Activated CD4-positive, alpha-beta T cell treated with anti-CD3 and anti-CD28 coated beads, Interleukin-2, amount 10 ng/mL, durations not matched to agents 7 days and 5 days (primary cell): Measurements from ENCODE around the gene ATP7B. TPM values are rescaled to one million over a fixed set of nuclear protein-coding genes. Genes with fewer than 3 reads are reported as not detected.

Experiments
- CTCF ChIA-PET: fragments of 350-600 bp; sonication (Branson Sonifier 250); formaldehyde crosslinking; loops from one replicate; lab custom pipeline; 2021; ENCODE audit warnings: antibody characterized with exemption; lab: Charles Lee
- POLR2A ChIA-PET: fragments of 350-600 bp; sonication (Branson Sonifier 250); formaldehyde crosslinking; loops from one replicate; lab custom pipeline; 2021; ENCODE audit warnings: antibody characterized with exemption; lab: Charles Lee
- DNase-seq: peaks from one replicate; pipeline ENCODE4 v3.0.0-alpha.2; 2020
- H3K27ac Mint-ChIP-seq: one replicate; pipeline ENCODE4 v1.8.0; 2021; ENCODE audit warnings: mild to moderate bottlenecking, moderate library complexity, mixed read lengths
- H3K27me3 Mint-ChIP-seq: one replicate; pipeline ENCODE4 v1.8.0; 2021; ENCODE audit warnings: mixed read lengths
- H3K36me3 Mint-ChIP-seq: one replicate; pipeline ENCODE4 v1.8.0; 2021; ENCODE audit warnings: low read depth, mixed read lengths
- H3K4me1 Mint-ChIP-seq: one replicate; pipeline ENCODE4 v1.8.0; 2021; ENCODE audit warnings: mixed read lengths
- H3K4me3 Mint-ChIP-seq: one replicate; pipeline ENCODE4 v1.8.0; 2021; ENCODE audit warnings: mild to moderate bottlenecking, moderate library complexity, mixed read lengths
- H3K9me3 Mint-ChIP-seq: one replicate; pipeline ENCODE4 v1.8.0; 2021; ENCODE audit warnings: mixed read lengths
- total RNA-seq, 2 experiments: library from RNA; stranded (reverse); gene quantifications; one replicate each; pipeline ENCODE4 v1.2.3, GENCODE V29; 2021

The ATP7B gene
- total RNA-seq, 2 experiments from 2014 or later: 0.62 to 0.74 TPM

- DNase-seq: no peak
- ChIA-PET CTCF (no interaction called here), POLR2A (no interaction called here)
- H3K27ac Mint-ChIP-seq: no peak overlapping the region
- no peaks in the 10 kb centered on the region for H3K27me3 Mint-ChIP-seq
- H3K4me3 Mint-ChIP-seq: no peak overlapping the region
- H3K36me3 Mint-ChIP-seq: peaks cover 80% of the 10 kb centered on the region
- peaks cover 13% of the 10 kb centered on the region for H3K9me3 Mint-ChIP-seq
- H3K4me1 Mint-ChIP-seq: peaks cover 7% of the 10 kb centered on the region
Observed at GRCh38 chr13:52025475-52026245, 14.4 kb upstream of the ATP7B start.

DNA sequence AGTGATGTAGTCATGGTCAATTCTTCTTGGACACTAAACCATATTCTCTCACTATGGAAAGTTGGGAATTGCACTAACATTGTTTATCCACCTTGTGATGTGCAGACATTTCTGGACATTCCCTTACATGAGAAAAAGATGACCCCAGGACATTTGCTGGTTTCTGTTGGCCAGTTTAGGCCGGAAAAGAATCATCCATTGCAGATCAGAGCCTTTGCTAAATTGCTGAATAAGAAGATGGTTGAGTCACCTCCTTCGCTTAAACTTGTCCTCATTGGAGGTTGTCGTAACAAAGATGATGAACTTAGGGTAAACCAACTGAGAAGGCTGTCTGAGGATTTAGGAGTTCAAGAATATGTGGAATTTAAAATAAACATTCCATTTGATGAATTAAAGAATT, 13.2 kb upstream of the ATP7B start, which contains the start of gene UTP14C:
Gene UTP14C, plus strand, starts transcription at position 211 of the 400 bp plus-strand sequence. CDS start 4,114 bp downstream, outside the sequence.
- Mint-ChIP-seq H3K36me3 (peaks cover 80% of the 10 kb centered on the region), H3K4me3 (no peak within 1 kb of the TSS), H3K9me3 (peaks cover 13% of the 10 kb centered on the region), H3K27ac (no peak within 1 kb of the TSS), H3K27me3 (no peaks in the 10 kb centered on the region), H3K4me1 (peaks cover 7% of the 10 kb centered on the region)
- CTCF ChIA-PET: no interaction called here
- no peak for DNase-seq
- POLR2A ChIA-PET: no interaction called here

GRCh38 chr13:52022356-52022755, 11.1 kb upstream of the ATP7B start:
- DNase-seq: no peak
- Mint-ChIP-seq H3K4me1 (peaks cover 10% of the 10 kb centered on the region), H3K27ac (no peak overlapping the region), H3K27me3 (no peaks in the 10 kb centered on the region), H3K36me3 (peaks cover 73% of the 10 kb centered on the region), H3K9me3 (peaks cover 4% of the 10 kb centered on the region), H3K4me3 (no peak overlapping the region)
- ChIA-PET CTCF (no interaction called here), POLR2A (no interaction called here)

GRCh38 chr13:52020191-52020590, 8.9 kb upstream of the ATP7B start:
- no peaks in the 10 kb centered on the region for H3K27me3 Mint-ChIP-seq
- H3K27ac Mint-ChIP-seq: no peak overlapping the region
- H3K36me3 Mint-ChIP-seq: peaks cover 62% of the 10 kb centered on the region
- ChIA-PET CTCF (no interaction called here), POLR2A (no interaction called here)
- H3K4me1 Mint-ChIP-seq: peaks cover 3% of the 10 kb centered on the region
- no peaks in the 10 kb centered on the region for H3K9me3 Mint-ChIP-seq
- no peak for DNase-seq
- no peak overlapping the region for H3K4me3 Mint-ChIP-seq

GRCh38 chr13:52016296-52016695, 5.0 kb upstream of the ATP7B start:
- H3K27ac Mint-ChIP-seq: no peak overlapping the region
- ChIA-PET CTCF (interaction anchor here (1.1 kb wide), 1 partner anchor 14 kb away, joined by 3 read pairs; no protein-coding TSS in a partner anchor), POLR2A (no interaction called here)
- H3K9me3 Mint-ChIP-seq: no peaks in the 10 kb centered on the region
- DNase-seq: no peak
- peaks cover under 1% of the 10 kb centered on the region for H3K27me3 Mint-ChIP-seq
- H3K4me3 Mint-ChIP-seq: no peak overlapping the region
- peaks cover 10% of the 10 kb centered on the region for H3K4me1 Mint-ChIP-seq
- peaks cover 37% of the 10 kb centered on the region for H3K36me3 Mint-ChIP-seq

- Mint-ChIP-seq H3K27ac (peak overlapping the region; percentile 94), H3K4me3 (peak overlapping the region; percentile 98), H3K27me3 (peaks cover 30% of the 10 kb centered on the region), H3K4me1 (peaks cover 14% of the 10 kb centered on the region), H3K36me3 (peaks cover 11% of the 10 kb centered on the region), H3K9me3 (no peaks in the 10 kb centered on the region)
- ChIA-PET POLR2A (interaction anchor here (0.7 kb wide), 1 partner anchor 30 kb away, joined by 4 read pairs; no protein-coding TSS in a partner anchor), CTCF (interaction anchor here (0.7 kb wide), 1 partner anchor 116 kb away, joined by 3 read pairs; no protein-coding TSS in a partner anchor)
- DNase-seq: no peak
Observed at GRCh38 chr13:52012512-52012836, 1.2 kb upstream of the ATP7B start.

GRCh38 chr13:52011632-52012511, 622 bp upstream of the ATP7B start, which contains the start of gene ALG11:
ALG11 (plus strand) TSS chr13:52012398; CDS start chr13:52012419, 21 bp downstream.
- H3K4me1 Mint-ChIP-seq: peaks cover 13% of the 10 kb centered on the region
- H3K36me3 Mint-ChIP-seq: peaks cover 11% of the 10 kb centered on the region
- H3K27ac Mint-ChIP-seq: peak within 1 kb of the TSS; percentile 94
- DNase-seq: peak; percentile 100
- peaks cover 32% of the 10 kb centered on the region for H3K27me3 Mint-ChIP-seq
- ChIA-PET POLR2A (interaction anchor here (0.7 kb wide), 1 partner anchor 31 kb away, joined by 4 read pairs; no protein-coding TSS in a partner anchor), CTCF (interaction anchor here (0.7 kb wide), 1 partner anchor 116 kb away, joined by 3 read pairs; no protein-coding TSS in a partner anchor)
- H3K4me3 Mint-ChIP-seq: peak within 1 kb of the TSS; percentile 98
- H3K9me3 Mint-ChIP-seq: no peaks in the 10 kb centered on the region

DNA sequence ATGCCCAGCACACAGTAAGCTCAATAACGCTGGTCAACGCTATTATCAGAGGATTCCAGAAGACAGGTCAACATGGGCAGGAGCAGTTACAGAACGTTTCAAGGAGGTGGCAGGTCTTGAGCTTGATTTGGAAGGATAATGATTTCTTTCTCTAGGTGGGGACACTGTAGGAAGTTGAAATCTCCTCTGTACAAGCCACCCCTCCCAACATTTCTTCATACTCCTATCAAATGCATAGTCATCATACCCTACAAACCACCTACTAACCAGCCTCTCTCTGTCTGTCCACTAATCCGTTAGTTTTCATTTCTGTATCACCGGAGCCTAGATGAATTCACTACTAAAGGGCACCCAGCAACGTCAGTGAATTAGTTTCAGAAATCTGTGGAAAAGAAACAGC, 1.3 kb downstream of the ATP7B start:
- H3K4me3 Mint-ChIP-seq: no peak overlapping the region
- POLR2A ChIA-PET: no interaction called here
- H3K4me1 Mint-ChIP-seq: peaks cover 13% of the 10 kb centered on the region
- peaks cover 32% of the 10 kb centered on the region for H3K27me3 Mint-ChIP-seq
- no peak overlapping the region for H3K27ac Mint-ChIP-seq
- no peaks in the 10 kb centered on the region for H3K9me3 Mint-ChIP-seq
- no peak for DNase-seq
- CTCF ChIA-PET: no interaction called here
- H3K36me3 Mint-ChIP-seq: no peaks in the 10 kb centered on the region

- H3K36me3 Mint-ChIP-seq: no peaks in the 10 kb centered on the region
- no peak overlapping the region for H3K27ac Mint-ChIP-seq
- no peak for DNase-seq
- H3K27me3 Mint-ChIP-seq: peaks cover 32% of the 10 kb centered on the region
- POLR2A ChIA-PET: no interaction called here
- H3K4me3 Mint-ChIP-seq: no peak overlapping the region
- H3K4me1 Mint-ChIP-seq: peaks cover 6% of the 10 kb centered on the region
- no peaks in the 10 kb centered on the region for H3K9me3 Mint-ChIP-seq
- CTCF ChIA-PET: interaction anchor here (0.6 kb wide), 1 partner anchor 59 kb away, joined by 3 read pairs; no protein-coding TSS in a partner anchor
Observed at GRCh38 chr13:52006523-52007245, 4.6 kb downstream of the ATP7B start.

- H3K9me3 Mint-ChIP-seq: no peaks in the 10 kb centered on the region
- no peak overlapping the region for H3K27ac Mint-ChIP-seq
- H3K36me3 Mint-ChIP-seq: no peaks in the 10 kb centered on the region
- ChIA-PET CTCF (interaction anchor here (0.6 kb wide), 1 partner anchor 59 kb away, joined by 3 read pairs; no protein-coding TSS in a partner anchor), POLR2A (no interaction called here)
- H3K27me3 Mint-ChIP-seq: peaks cover 29% of the 10 kb centered on the region
- DNase-seq: no peak
- H3K4me3 Mint-ChIP-seq: no peak overlapping the region
- H3K4me1 Mint-ChIP-seq: peaks cover 3% of the 10 kb centered on the region
Observed at GRCh38 chr13:52005841-52006522, 5.3 kb downstream of the ATP7B start.

- Mint-ChIP-seq H3K36me3 (no peaks in the 10 kb centered on the region), H3K9me3 (no peaks in the 10 kb centered on the region), H3K4me3 (no peak overlapping the region), H3K27me3 (peaks cover 19% of the 10 kb centered on the region), H3K27ac (no peak overlapping the region), H3K4me1 (no peaks in the 10 kb centered on the region)
- POLR2A ChIA-PET: no interaction called here
- CTCF ChIA-PET: interaction anchor here (0.6 to 1.0 kb wide), 2 partner anchors 123 to 424 kb away, joined by 3 read pairs; no protein-coding TSS in a partner anchor
- no peak for DNase-seq
Observed at GRCh38 chr13:52004511-52005170, 6.6 kb downstream of the ATP7B start.
